GM18858 (cell line): ENCODE measurements around the gene MTERF2.

Experiments used
- ATAC-seq: cut with Tn5 transposase; IDR thresholded peaks from one replicate; pipeline ENCODE4 v1.9.1; 2021; ENCODE audit not compliant: unreplicated experiment

MTERF2 gene

DNA sequence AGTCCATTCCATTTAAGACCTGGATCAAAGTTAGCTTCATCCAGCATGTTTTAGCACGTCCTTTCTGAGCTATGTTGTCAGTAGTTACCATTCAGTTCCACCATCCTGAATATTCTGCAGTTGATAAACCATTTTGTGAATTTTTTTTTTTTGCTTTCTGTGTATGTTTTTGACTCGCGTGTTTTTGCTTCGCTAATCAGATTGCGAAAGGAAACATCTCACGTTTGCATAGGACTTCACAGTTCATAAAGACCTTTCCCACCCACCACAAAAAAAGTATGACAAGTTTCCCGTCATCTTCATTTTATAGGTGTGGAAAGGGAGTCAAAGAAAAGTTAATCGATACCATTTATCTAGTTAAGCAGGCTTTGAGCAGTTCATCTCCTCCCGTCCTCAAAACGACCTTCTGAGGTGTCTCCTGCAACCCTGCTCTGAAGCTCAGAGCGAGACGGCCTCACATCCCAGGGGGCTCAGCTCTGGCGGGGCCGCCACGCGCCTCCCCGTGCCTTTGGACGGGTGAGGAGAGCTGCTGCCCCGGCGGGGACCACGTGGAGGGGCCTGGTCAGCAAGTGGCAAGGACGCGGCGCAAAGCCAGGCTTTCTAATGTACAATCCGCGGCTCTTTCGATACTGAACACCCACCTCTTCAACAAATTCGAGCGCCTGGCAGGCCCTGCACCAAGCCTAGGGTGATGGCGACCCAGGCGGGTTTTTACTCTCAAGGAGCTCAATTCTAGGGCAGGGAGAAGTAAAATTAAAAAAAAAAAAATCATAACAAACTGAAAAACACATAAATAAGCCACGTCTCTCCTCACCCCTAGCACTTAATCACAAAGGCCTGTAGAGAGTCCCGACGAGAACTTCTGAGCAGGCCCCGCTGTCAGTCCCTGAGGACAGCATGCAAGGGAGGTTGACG lies 32.2 kb downstream of the MTERF2 start:
- no peak for ATAC-seq

- ATAC-seq = no peak
These were observed 33.3 kb downstream of the MTERF2 start for GRCh38 chr12:106953352-106954250.

DNA sequence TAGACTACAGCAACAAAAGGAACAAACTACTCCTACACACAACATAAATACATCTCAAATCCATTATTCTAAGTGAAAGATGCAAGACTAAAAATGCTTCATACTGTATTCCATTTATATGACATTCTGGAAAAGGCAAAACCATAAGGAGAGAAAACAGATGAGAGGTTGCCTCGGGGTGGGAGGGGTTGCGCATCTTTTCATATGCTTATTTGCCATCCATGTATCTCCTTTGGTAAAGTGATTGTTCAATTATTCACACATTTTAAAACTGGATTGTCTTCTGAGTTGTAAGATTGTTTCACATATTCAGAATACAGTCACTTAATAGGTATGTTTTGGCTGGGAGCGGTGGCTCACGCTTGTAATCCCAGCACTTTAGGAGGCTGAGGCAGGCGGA lies 36.4 kb downstream of the MTERF2 start:
- no peak for ATAC-seq

DNA sequence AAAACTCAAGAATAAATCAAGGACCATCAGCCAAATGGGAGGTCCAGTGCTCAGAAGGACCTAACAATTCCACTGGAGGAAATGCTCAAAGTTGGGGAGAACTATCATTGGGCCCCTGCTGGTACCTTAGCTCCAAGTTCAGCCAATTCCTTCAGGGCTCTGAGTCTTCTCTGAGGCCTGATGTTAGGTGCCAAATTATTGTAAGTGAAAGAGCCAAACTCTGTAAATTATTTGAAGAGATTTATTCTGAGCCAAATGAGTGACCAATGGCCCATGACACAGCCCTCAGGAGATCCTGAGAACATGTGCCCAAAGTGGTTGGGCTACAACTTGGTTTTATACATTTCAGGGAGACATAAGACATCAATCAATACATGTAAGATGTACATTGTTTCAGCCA lies 39.5 kb downstream of the MTERF2 start:
- ATAC-seq = no peak

DNA sequence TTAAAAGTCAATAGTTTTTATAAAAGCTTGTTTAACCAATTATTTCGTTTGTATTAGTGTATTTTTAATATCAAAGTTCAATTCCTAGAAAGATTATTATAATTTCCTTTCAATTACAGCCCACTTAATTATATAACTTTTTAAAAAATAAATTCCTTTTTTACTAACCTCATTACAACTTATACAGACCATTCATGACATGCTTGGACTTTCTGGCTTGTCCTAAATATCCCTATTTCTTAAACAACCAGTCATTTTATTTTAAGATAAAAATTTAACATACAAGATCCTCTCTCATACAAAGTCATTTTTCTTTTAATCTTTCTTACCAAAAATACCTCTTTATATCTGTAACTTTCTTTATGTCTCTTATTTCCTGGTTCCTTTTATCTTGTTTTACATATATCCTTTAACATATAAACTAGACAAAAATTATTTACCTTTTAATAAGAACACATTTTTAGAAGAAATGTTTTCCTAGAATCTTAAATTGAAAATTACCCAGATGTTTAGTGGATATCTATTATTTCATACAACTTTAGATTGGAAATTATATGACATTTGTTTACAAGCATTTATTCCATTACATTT lies 41.6 kb downstream of the MTERF2 start:
- ATAC-seq = no peak

DNA sequence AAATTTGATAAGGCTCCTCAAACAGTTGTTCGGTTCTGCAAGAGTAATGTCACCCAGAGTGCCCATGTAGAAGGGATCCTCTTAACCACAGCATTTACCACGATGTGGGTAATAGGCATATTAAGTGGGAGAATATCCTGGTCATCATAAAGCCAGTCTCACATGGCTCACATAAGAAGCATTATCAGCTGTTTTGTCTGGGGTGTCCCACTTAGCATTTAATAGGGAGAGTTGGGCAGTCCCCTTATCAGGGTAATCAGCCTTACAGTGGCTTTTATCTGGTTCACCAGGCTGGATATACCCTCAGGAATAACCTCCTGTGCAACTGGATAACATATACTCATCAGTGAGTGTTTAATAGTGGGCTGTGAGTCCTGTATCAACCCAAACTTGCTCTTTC lies 44.2 kb downstream of the MTERF2 start:
- no peak for ATAC-seq

GRCh38 chr12:106941481-106942156 lies 45.3 kb downstream of the MTERF2 start:
- no peak for ATAC-seq

- no peak for ATAC-seq
These were observed 52.7 kb downstream of the MTERF2 start for GRCh38 chr12:106934277-106934676.
